Gastrocnemius medialis (tissue), 4 donors: ENCODE measurements around the gene PIR. TPM values are rescaled to one million over a fixed set of nuclear protein-coding genes. Genes with fewer than 3 reads are reported as not detected.

Source experiments
- ATAC-seq, 2 donors: fragments of 150-250 bp; one replicate each; pipeline ENCODE4 v1.9.1; 2016
- DNase-seq, 2 donors: peaks; one replicate each; pipeline ENCODE4 v3.0.0-alpha.2; 2019
- H3K27ac ChIP-seq, 4 donors: fragments of 200-600 bp; sonication (generic); 1 replicate in 1 of 4; 2 replicates in 3 of 4; pipeline ENCODE4 v1.5.1; 2016 to 2018; ENCODE audit warnings: mild to moderate bottlenecking in 2 of 4, moderate library complexity in 1 of 4
- H3K27me3 ChIP-seq, 3 donors: fragments of 200-600 bp; sonication (generic) in 2 of 3; 1 replicate in 1 of 3; 2 replicates in 2 of 3; pipeline versions ENCODE4 v1.5.1 to v1.6.0; 2016 to 2019; ENCODE audit warnings: mild to moderate bottlenecking in 1 of 3, moderate library complexity in 1 of 3
- H3K36me3 ChIP-seq, 2 donors: fragments of 200-600 bp; sonication (generic) in 1 of 2; one replicate each; pipeline ENCODE4 v1.5.1; 2017 to 2018
- H3K4me1 ChIP-seq, 2 donors: fragments of 200-600 bp; sonication (generic) in 1 of 2; one replicate each; pipeline ENCODE4 v1.5.1; 2016 to 2017; ENCODE audit warnings: mild to moderate bottlenecking in 2 of 2
- H3K4me3 ChIP-seq, 4 donors: fragments of 200-600 bp; sonication (generic) in 3 of 4; 1 replicate in 1 of 4; 2 replicates in 3 of 4; pipeline ENCODE4 v1.5.1; 2016 to 2019; ENCODE audit warnings: mild to moderate bottlenecking in 2 of 4
- H3K9me3 ChIP-seq, 3 donors: fragments of 200-600 bp; sonication (generic) in 2 of 3; 1 replicate in 1 of 3; 2 replicates in 2 of 3; pipeline ENCODE4 v1.5.1; 2016 to 2019
- CTCF ChIP-seq, 5 experiments: fragments of 450-650 bp in 3 of 5; fragments of 200-600 bp in 2 of 5; sonication (generic) in 2 of 5; IDR thresholded peaks in 4 of 5; conservative IDR thresholded peaks in 1 of 5; 1 replicate in 4 of 5; 2 replicates in 1 of 5; pipeline ENCODE4 v1.5.1; 2016 to 2019; ENCODE audit warnings: antibody characterized with exemption in 5 of 5, mild to moderate bottlenecking in 3 of 5, moderate library complexity in 3 of 5
- POLR2A ChIP-seq, 2 donors: fragments of 450-650 bp; IDR thresholded peaks; one replicate each; pipeline ENCODE4 v1.6.1; 2017; ENCODE audit warnings: antibody characterized with exemption in 2 of 2, mild to moderate bottlenecking in 2 of 2, moderate library complexity in 2 of 2
- in situ Hi-C, 4 donors: fragments of 200-750 bp; cut with MboI; loops; one replicate each; pipeline versions ENCODE4 v1.15.0 to v1.8.0; 2017; ENCODE audit warnings: low sequenced_read_pairs in 4 of 4
- intact Hi-C: fragments of 100-400 bp; cut with DNase I; formaldehyde crosslinking; loops from one replicate; pipeline ENCODE4 v1.15.1; 2023; ENCODE audit warnings: low total_unique reads
- total RNA-seq, 4 donors: library from RNA; depleted of rRNA; stranded (reverse); fragments of >200 nt; gene quantifications; one replicate each; pipeline versions ENCODE4 v1.1.0 to v1.2.3, GENCODE V29; 2016

PIR gene
- total RNA-seq, 4 donors from 2014 or later: 9.4 to 20.2 (median 14.2) TPM

GRCh38 chrX:15349046-15349445 is 144.1 kb downstream of the PIR start:
- no peaks in the 10 kb centered on the region for H3K4me1 ChIP-seq
- no peaks in the 10 kb centered on the region for H3K27me3 ChIP-seq
- peaks cover 0 to 8% of the 10 kb centered on the region in 2 donors for H3K36me3 ChIP-seq
- DNase-seq (peak in 1 of 2 donors; percentile 44), ATAC-seq (peak; percentile 75 to 84)
- H3K9me3 ChIP-seq: no peaks in the 10 kb centered on the region
- TF ChIP-seq CTCF (IDR thresholded peaks at IDR 0.05 in 4 of 5, conservative IDR thresholded peaks at IDR 0.05 in 1 of 5): peak; percentile 6 to 57 (median 42)
- TF ChIP-seq POLR2A (IDR thresholded peaks at IDR 0.05): no peak
- in situ Hi-C loops (loop anchor here in 2 of 4 donors (5.0 to 25.0 kb wide), 3 partner anchors 118 to 216 kb away; partner anchors contain the start of gene PIR (in 1 of the 2)), intact Hi-C loops (loop anchor here (1.0 to 10.0 kb wide), 2 partner anchors 118 to 216 kb away; no protein-coding TSS in a partner anchor)
- no peak overlapping the region for H3K27ac ChIP-seq
- no peak overlapping the region for H3K4me3 ChIP-seq

DNA sequence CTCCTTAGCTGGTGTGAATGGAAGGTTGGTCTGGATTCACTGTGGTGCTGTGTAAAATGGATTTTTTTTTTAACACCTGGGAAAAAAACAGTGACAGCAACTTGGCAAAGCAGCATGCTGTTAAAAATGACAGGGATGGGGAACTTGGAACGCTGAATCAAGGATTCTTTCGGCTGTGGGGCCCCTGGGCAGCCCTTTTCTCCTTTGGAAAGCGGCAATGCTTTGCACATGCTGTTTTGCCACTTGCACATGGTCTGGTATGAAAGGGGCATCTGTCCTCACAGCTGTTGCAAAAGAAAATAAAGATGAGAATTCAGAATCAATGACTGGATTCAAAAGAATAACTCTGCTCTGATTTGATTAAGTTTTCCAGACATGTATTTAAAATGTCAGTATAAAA is 147.2 kb downstream of the PIR start:
- in situ Hi-C loops: loop anchor here in 2 of 4 donors (5.0 to 25.0 kb wide), 3 partner anchors 121 to 219 kb away; partner anchors contain the start of gene PIR (in 1 of the 2)
- no peak for ATAC-seq

DNA sequence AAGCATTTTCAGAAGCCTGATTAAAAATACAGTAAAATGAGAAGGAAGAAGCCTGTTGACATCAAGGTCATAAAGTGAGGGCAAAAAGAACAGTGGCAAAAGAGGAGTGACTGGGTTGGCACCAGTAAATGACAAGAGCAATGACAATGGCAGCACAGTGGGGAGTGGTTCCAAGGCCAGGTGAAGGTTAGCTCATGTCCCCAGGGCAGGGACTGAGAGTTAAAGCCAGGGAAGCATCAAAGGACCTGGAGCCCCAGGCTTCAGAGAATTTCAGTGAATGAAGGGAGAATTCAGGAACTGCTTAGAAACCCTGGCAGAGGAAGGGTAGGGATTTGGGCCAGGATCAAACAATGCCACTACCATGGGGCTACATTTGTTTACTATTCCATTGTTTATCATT is 149.0 kb downstream of the PIR start:
- in situ Hi-C loops: loop anchor here in 2 of 4 donors (10.0 to 25.0 kb wide), 2 partner anchors 143 to 221 kb away; partner anchors contain the start of gene PIR (in 1 of the 2)
- ATAC-seq: no peak
- Histone ChIP-seq H3K27me3 (no peaks in the 10 kb centered on the region), H3K4me1 (no peaks in the 10 kb centered on the region), H3K4me3 (no peak overlapping the region), H3K27ac (no peak overlapping the region), H3K9me3 (no peaks in the 10 kb centered on the region), H3K36me3 (peaks cover 0 to 8% of the 10 kb centered on the region in 2 donors)
- no peak for TF ChIP-seq CTCF (IDR thresholded peaks at IDR 0.05 in 4 of 5, conservative IDR thresholded peaks at IDR 0.05 in 1 of 5)
- no peak for TF ChIP-seq POLR2A (IDR thresholded peaks at IDR 0.05)
- no peak for DNase-seq
- intact Hi-C loops: loop anchor here (10.0 kb wide), 1 partner anchor 221 kb away; no protein-coding TSS in a partner anchor

More for the DNA sequence above, 147.2 kb downstream of the PIR start:
- Histone ChIP-seq H3K27ac (no peak overlapping the region), H3K36me3 (peaks cover 0 to 8% of the 10 kb centered on the region in 2 donors), H3K27me3 (no peaks in the 10 kb centered on the region), H3K4me3 (no peak overlapping the region), H3K9me3 (no peaks in the 10 kb centered on the region), H3K4me1 (no peaks in the 10 kb centered on the region)
- no peak for DNase-seq
- intact Hi-C loops: loop anchor here (10.0 kb wide), 1 partner anchor 219 kb away; no protein-coding TSS in a partner anchor
- TF ChIP-seq CTCF (IDR thresholded peaks at IDR 0.05 in 4 of 5, conservative IDR thresholded peaks at IDR 0.05 in 1 of 5): no peak
- TF ChIP-seq POLR2A (IDR thresholded peaks at IDR 0.05): no peak

- peaks cover 0 to 8% of the 10 kb centered on the region in 2 donors for H3K36me3 ChIP-seq
- intact Hi-C loops (loop anchor here (10.0 kb wide), 1 partner anchor 222 kb away; no protein-coding TSS in a partner anchor), in situ Hi-C loops (loop anchor here in 2 of 4 donors (10.0 to 25.0 kb wide), 2 partner anchors 144 to 222 kb away; partner anchors contain the start of gene PIR (in 1 of the 2))
- no peak for TF ChIP-seq CTCF (IDR thresholded peaks at IDR 0.05 in 4 of 5, conservative IDR thresholded peaks at IDR 0.05 in 1 of 5)
- no peak for TF ChIP-seq POLR2A (IDR thresholded peaks at IDR 0.05)
- no peak overlapping the region for H3K27ac ChIP-seq
- DNase-seq (no peak), ATAC-seq (no peak)
- H3K4me1 ChIP-seq: no peaks in the 10 kb centered on the region
- H3K27me3 ChIP-seq: no peaks in the 10 kb centered on the region
- H3K4me3 ChIP-seq: no peak overlapping the region
- H3K9me3 ChIP-seq: no peaks in the 10 kb centered on the region
Measured at GRCh38 chrX:15343075-15343476, 150.1 kb downstream of the PIR start.
